CD14-positive monocyte (primary cell): ENCODE measurements around the gene PSRC1. TPM values are rescaled to one million over a fixed set of nuclear protein-coding genes. Genes with fewer than 3 reads are reported as not detected.

Experiments
- DNase-seq, 3 donors: peaks; one replicate each; pipeline ENCODE4 v3.0.0-alpha.2; 2011 to 2022
- H2AFZ ChIP-seq: 2 replicates; pipeline ENCODE4 v1.6.0; 2012; ENCODE audit warnings: mild to moderate bottlenecking, low read depth, low read length, inconsistent platforms; ENCODE audit not compliant: insufficient read depth, poor library complexity, severe bottlenecking
- H3K27ac ChIP-seq, 2 donors: 1 replicate in 1 of 2; 2 replicates in 1 of 2; pipeline ENCODE4 v1.5.1; 2012 to 2013; ENCODE audit warnings: low read length in 2 of 2, control low read depth in 1 of 2, inconsistent platforms in 1 of 2, low read depth in 1 of 2, mild to moderate bottlenecking in 1 of 2
- H3K27me3 ChIP-seq, 2 donors: one replicate each; pipeline versions ENCODE4 v1.6.0 to v1.6.1; 2011 to 2013; ENCODE audit warnings: low read length in 2 of 2; ENCODE audit not compliant: control insufficient read depth in 2 of 2, insufficient read depth in 2 of 2
- H3K36me3 ChIP-seq, 2 donors: replicated peaks in 1 of 2; 1 replicate in 1 of 2; 2 replicates in 1 of 2; pipeline versions ENCODE4 v1.5.1 to v1.6.1; 2012 to 2013; ENCODE audit warnings: low read length in 2 of 2, control low read depth in 1 of 2, inconsistent platforms in 1 of 2, mild to moderate bottlenecking in 1 of 2; ENCODE audit not compliant: insufficient read depth in 2 of 2, control insufficient read depth in 1 of 2
- H3K4me1 ChIP-seq, 2 donors: 1 replicate in 1 of 2; 2 replicates in 1 of 2; pipeline versions ENCODE4 v1.5.1 to v1.6.1; 2012 to 2013; ENCODE audit warnings: low read length in 2 of 2, control low read depth in 1 of 2, inconsistent platforms in 1 of 2, mild to moderate bottlenecking in 1 of 2, moderate library complexity in 1 of 2; ENCODE audit not compliant: insufficient read depth in 2 of 2, control insufficient read depth in 1 of 2
- H3K4me2 ChIP-seq: replicated peaks from 2 replicates; pipeline ENCODE3; 2012; ENCODE audit warnings: low read length, moderate library complexity, mild to moderate bottlenecking; ENCODE audit not compliant: poor library complexity, severe bottlenecking; ENCODE audit errors: extremely low read depth
- H3K4me3 ChIP-seq, 3 experiments: fragments of 200-600 bp in 1 of 3; sonication (generic) in 1 of 3; replicated peaks in 1 of 3; 1 replicate in 2 of 3; 2 replicates in 1 of 3; pipeline ENCODE4 v1.5.1; 2011 to 2013; ENCODE audit warnings: low read length in 3 of 3, mild to moderate bottlenecking in 3 of 3, control low read depth in 2 of 3, low read depth in 2 of 3, inconsistent platforms in 1 of 3, moderate library complexity in 1 of 3
- H3K79me2 ChIP-seq: 2 replicates; pipeline ENCODE4 v1.6.0; 2012; ENCODE audit warnings: mild to moderate bottlenecking, control low read depth, inconsistent platforms, low read length, moderate library complexity; ENCODE audit not compliant: insufficient read depth
- H3K9ac ChIP-seq: 2 replicates; pipeline ENCODE4 v1.6.0; 2017; ENCODE audit warnings: low read length, mild to moderate bottlenecking; ENCODE audit not compliant: insufficient read depth, poor library complexity, severe bottlenecking
- H3K9me3 ChIP-seq, 2 donors: replicated peaks in 1 of 2; 1 replicate in 1 of 2; 2 replicates in 1 of 2; pipeline versions ENCODE4 v1.5.1 to v1.6.1; 2012 to 2013; ENCODE audit warnings: low read length in 2 of 2, control low read depth in 1 of 2; ENCODE audit not compliant: control insufficient read depth in 1 of 2, insufficient read depth in 1 of 2
- H4K20me1 ChIP-seq: 2 replicates; pipeline ENCODE4 v1.6.0; 2012; ENCODE audit warnings: mild to moderate bottlenecking, low read length, control low read depth, moderate library complexity; ENCODE audit not compliant: insufficient read depth
- H3K27ac Mint-ChIP-seq, 7 donors: one replicate each; pipeline ENCODE4 v1.8.0; 2020; ENCODE audit warnings: mild to moderate bottlenecking in 7 of 7, mixed read lengths in 7 of 7, moderate library complexity in 6 of 7, inconsistent platforms in 2 of 7
- H3K27me3 Mint-ChIP-seq, 3 donors: one replicate each; pipeline ENCODE4 v1.8.0; 2021 to 2022; ENCODE audit warnings: low read depth in 3 of 3, mild to moderate bottlenecking in 3 of 3, mixed read lengths in 3 of 3, moderate library complexity in 3 of 3, inconsistent platforms in 1 of 3
- H3K36me3 Mint-ChIP-seq, 2 donors: one replicate each; pipeline ENCODE4 v1.8.0; 2020; ENCODE audit warnings: mixed read lengths in 2 of 2, inconsistent platforms in 1 of 2, mild to moderate bottlenecking in 1 of 2
- H3K4me1 Mint-ChIP-seq: one replicate; pipeline ENCODE4 v1.8.0; 2020; ENCODE audit warnings: mild to moderate bottlenecking, mixed read lengths
- H3K4me3 Mint-ChIP-seq, 2 donors: one replicate each; pipeline ENCODE4 v1.8.0; 2020; ENCODE audit warnings: mild to moderate bottlenecking in 2 of 2, mixed read lengths in 2 of 2, moderate library complexity in 1 of 2
- H3K9me3 Mint-ChIP-seq, 7 donors: one replicate each; pipeline ENCODE4 v1.8.0; 2020 to 2022; ENCODE audit warnings: mixed read lengths in 7 of 7, mild to moderate bottlenecking in 6 of 7, moderate library complexity in 6 of 7, inconsistent platforms in 2 of 7
- CTCF ChIP-seq: fragments of 200-600 bp; IDR thresholded peaks from one replicate; pipeline ENCODE4 v1.8.0; 2022; ENCODE audit warnings: antibody characterized with exemption, mild to moderate bottlenecking
- WGBS: methylation state at CpG from one replicate; pipeline ENCODE4 v1.1.5; 2013; ENCODE audit warnings: missing lambda C conversion rate; ENCODE audit not compliant: insufficient coverage; 5-methylcytosine and 5-hydroxymethylcytosine counted together
- intact Hi-C, 2 donors: fragments of 100-400 bp; cut with micrococcal nuclease; formaldehyde crosslinking; loops; one replicate each; pipeline versions ENCODE4 v1.15.0 to v1.15.1; 2023
- polyA plus RNA-seq, 3 donors: library from polyadenylated mRNA; depleted of rRNA in 1 of 3; unstranded in 2 of 3; stranded (reverse) in 1 of 3; fragments of 300-500 nt in 2 of 3; fragments of >200 nt in 1 of 3; fragmentation: Illumina TruSeq in 2 of 3; gene quantifications; 1 replicate in 2 of 3; 2 replicates in 1 of 3; pipeline ENCODE4 v1.2.3, GENCODE V29; 2012 to 2021

PSRC1 gene
- polyA plus RNA-seq, 3 donors: 5.8 to 25.5 (median 7.1) TPM

- Histone ChIP-seq H3K79me2 (no peaks in the 10 kb centered on the region), H3K9ac (no peak overlapping the region), H4K20me1 (no peaks in the 10 kb centered on the region), H2AFZ (no peak overlapping the region), H3K4me1 (peaks cover under 1 to 9% of the 10 kb centered on the region in 2 donors), H3K27me3 (no peaks in the 10 kb centered on the region), H3K27ac (no peak overlapping the region), H3K4me3 (no peak overlapping the region), H3K9me3 (no peaks in the 10 kb centered on the region), H3K36me3 (no peaks in the 10 kb centered on the region), H3K4me2 (no peak overlapping the region)
- H3K27me3 Mint-ChIP-seq: peaks cover 3 to 6% (median 4%) of the 10 kb centered on the region in 3 donors
- TF ChIP-seq CTCF: no peak
- no peaks in the 10 kb centered on the region for H3K36me3 Mint-ChIP-seq
- H3K9me3 Mint-ChIP-seq: peaks cover 0 to 3% (median 0%) of the 10 kb centered on the region in 7 donors
- WGBS: 94% methylated on average over 33 of the region's 33 CpGs
- DNase-seq: no peak
- H3K4me1 Mint-ChIP-seq: peaks cover 7% of the 10 kb centered on the region
- H3K27ac Mint-ChIP-seq: no peak overlapping the region
- H3K4me3 Mint-ChIP-seq: no peak overlapping the region
- intact Hi-C loops: loop anchor here in 1 of 2 donors (5.0 kb wide), 1 partner anchor 33 kb away; no protein-coding TSS in a partner anchor
Measured at GRCh38 chr1:109269212-109269980, 13.5 kb downstream of the PSRC1 start.

GRCh38 chr1:109268431-109269211 lies 14.3 kb downstream of the PSRC1 start:
- no peaks in the 10 kb centered on the region for H3K27me3 ChIP-seq
- H3K9ac ChIP-seq: no peak overlapping the region
- H2AFZ ChIP-seq: no peak overlapping the region
- no peak overlapping the region for H3K4me3 ChIP-seq
- peaks cover 6 to 7% of the 10 kb centered on the region in 2 donors for H3K4me1 ChIP-seq
- no peak overlapping the region for H3K4me2 ChIP-seq
- H3K4me1 Mint-ChIP-seq: peaks cover 4% of the 10 kb centered on the region
- H3K27me3 Mint-ChIP-seq: peaks cover under 1 to 3% (median 2%) of the 10 kb centered on the region in 3 donors
- H3K27ac ChIP-seq: no peak overlapping the region
- WGBS: 93% methylated on average over 19 of the region's 29 CpGs
- peaks cover 0 to 3% (median 0%) of the 10 kb centered on the region in 7 donors for H3K9me3 Mint-ChIP-seq
- H3K36me3 ChIP-seq: no peaks in the 10 kb centered on the region
- no peaks in the 10 kb centered on the region for H3K9me3 ChIP-seq
- H3K79me2 ChIP-seq: no peaks in the 10 kb centered on the region
- no peak for DNase-seq
- intact Hi-C loops: loop anchor here in 1 of 2 donors (5.0 kb wide), 1 partner anchor 34 kb away; no protein-coding TSS in a partner anchor
- H3K36me3 Mint-ChIP-seq: no peaks in the 10 kb centered on the region
- no peaks in the 10 kb centered on the region for H4K20me1 ChIP-seq
- no peak for TF ChIP-seq CTCF
- H3K27ac Mint-ChIP-seq: no peak overlapping the region
- H3K4me3 Mint-ChIP-seq: no peak overlapping the region
